ENCODE results near the gene HMGB2. TPM values are rescaled to one million over a fixed set of nuclear protein-coding genes. Genes with fewer than 3 reads are reported as not detected.

HMGB2 gene
- polyA plus RNA-seq, 3 donors: 129 to 299 (median 248) TPM

DNA sequence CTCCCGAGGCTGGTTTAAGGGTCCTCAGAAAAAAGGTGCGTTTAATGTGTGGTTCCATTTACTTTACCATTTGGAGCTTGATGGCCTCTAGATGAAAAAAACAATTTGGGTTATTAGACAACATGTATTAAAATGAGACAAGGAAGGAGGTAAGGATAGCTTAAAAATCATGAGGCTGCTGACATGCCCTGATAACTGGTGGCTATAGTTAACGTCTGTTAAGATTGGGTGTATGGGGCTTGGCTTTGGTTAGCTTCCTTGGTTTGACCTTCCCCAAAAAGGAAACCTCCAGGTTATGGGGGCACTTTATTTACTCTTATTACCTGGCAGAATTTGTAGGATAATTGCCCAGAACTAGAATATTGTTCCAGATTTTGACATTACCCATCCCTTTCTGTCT is 51.5 kb downstream of the HMGB2 start:
- Mint-ChIP-seq H3K27me3 (ENCODE audit: low read depth in 3 of 3) (peaks cover 0 to 1% (median 0%) of the 10 kb centered on the region in 3 donors), H3K9me3 (peaks cover 12 to 54% (median 45%) of the 10 kb centered on the region in 7 donors), H3K36me3 (peaks cover 19 to 29% of the 10 kb centered on the region in 2 donors), H3K27ac (peak overlapping the region in 1 of 7 donors; percentile 6), H3K4me1 (peaks cover 9% of the 10 kb centered on the region), H3K4me3 (no peak overlapping the region)
- Histone ChIP-seq H3K4me3 (replicated peaks in 1 of 3; ENCODE audit: low read depth in 2 of 3, low read length in 3 of 3) (no peak overlapping the region), H3K36me3 (replicated peaks in 1 of 2; ENCODE audit: control insufficient read depth in 1 of 2, insufficient read depth in 2 of 2, low read length in 2 of 2) (peaks cover 0 to 45% of the 10 kb centered on the region in 2 donors), H3K9me3 (replicated peaks in 1 of 2; ENCODE audit: control insufficient read depth in 1 of 2, insufficient read depth in 1 of 2, low read length in 2 of 2) (peaks cover 24 to 53% of the 10 kb centered on the region in 2 donors), H3K4me2 (replicated peaks; ENCODE audit: extremely low read depth, low read length, poor library complexity, severe bottlenecking) (no peak overlapping the region), H3K4me1 (ENCODE audit: control insufficient read depth in 1 of 2, insufficient read depth in 2 of 2, low read length in 2 of 2) (peaks cover 5 to 17% of the 10 kb centered on the region in 2 donors), H4K20me1 (ENCODE audit: insufficient read depth, low read length) (peaks cover 9% of the 10 kb centered on the region), H3K27ac (ENCODE audit: low read depth in 1 of 2, low read length in 2 of 2) (no peak overlapping the region), H3K9ac (ENCODE audit: insufficient read depth, low read length, poor library complexity, severe bottlenecking) (no peak overlapping the region), H3K27me3 (ENCODE audit: control insufficient read depth in 2 of 2, insufficient read depth in 2 of 2, low read length in 2 of 2) (no peaks in the 10 kb centered on the region), H2AFZ (ENCODE audit: insufficient read depth, low read depth, low read length, poor library complexity, severe bottlenecking) (no peak overlapping the region), H3K79me2 (ENCODE audit: insufficient read depth, low read length) (peaks cover 37% of the 10 kb centered on the region)
- no peak for DNase-seq
- intact Hi-C loops (cut with micrococcal nuclease): no loop called here
- WGBS (ENCODE audit: insufficient coverage): 80% methylated on average over 2 of the region's 3 CpGs
- TF ChIP-seq, protein P1, sequence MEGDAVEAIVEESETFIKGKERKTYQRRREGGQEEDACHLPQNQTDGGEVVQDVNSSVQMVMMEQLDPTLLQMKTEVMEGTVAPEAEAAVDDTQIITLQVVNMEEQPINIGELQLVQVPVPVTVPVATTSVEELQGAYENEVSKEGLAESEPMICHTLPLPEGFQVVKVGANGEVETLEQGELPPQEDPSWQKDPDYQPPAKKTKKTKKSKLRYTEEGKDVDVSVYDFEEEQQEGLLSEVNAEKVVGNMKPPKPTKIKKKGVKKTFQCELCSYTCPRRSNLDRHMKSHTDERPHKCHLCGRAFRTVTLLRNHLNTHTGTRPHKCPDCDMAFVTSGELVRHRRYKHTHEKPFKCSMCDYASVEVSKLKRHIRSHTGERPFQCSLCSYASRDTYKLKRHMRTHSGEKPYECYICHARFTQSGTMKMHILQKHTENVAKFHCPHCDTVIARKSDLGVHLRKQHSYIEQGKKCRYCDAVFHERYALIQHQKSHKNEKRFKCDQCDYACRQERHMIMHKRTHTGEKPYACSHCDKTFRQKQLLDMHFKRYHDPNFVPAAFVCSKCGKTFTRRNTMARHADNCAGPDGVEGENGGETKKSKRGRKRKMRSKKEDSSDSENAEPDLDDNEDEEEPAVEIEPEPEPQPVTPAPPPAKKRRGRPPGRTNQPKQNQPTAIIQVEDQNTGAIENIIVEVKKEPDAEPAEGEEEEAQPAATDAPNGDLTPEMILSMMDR (IDR thresholded peaks at IDR 0.05): no peak

DNA sequence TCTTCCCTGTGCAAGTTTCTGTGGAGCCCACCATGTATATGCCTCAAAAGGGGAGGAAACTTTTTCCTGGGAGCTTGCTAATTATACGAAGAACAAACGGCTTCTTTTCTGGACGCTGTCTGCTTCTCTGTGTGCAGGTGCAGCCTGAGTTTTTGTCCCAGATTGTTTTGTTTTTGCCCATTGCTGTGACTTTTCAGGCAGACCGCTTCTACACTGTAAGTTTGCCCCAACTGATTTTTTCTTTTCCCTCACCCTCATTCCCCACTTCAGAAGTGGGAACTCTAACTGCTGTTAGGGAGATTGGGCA is 51.9 kb downstream of the HMGB2 start:
- Histone ChIP-seq H3K27ac (ENCODE audit: low read depth in 1 of 2, low read length in 2 of 2) (peak overlapping the region in 1 of 2 donors; percentile 50), H3K4me3 (replicated peaks in 1 of 3; ENCODE audit: low read depth in 2 of 3, low read length in 3 of 3) (no peak overlapping the region), H3K4me2 (replicated peaks; ENCODE audit: extremely low read depth, low read length, poor library complexity, severe bottlenecking) (no peak overlapping the region), H3K79me2 (ENCODE audit: insufficient read depth, low read length) (peaks cover 37% of the 10 kb centered on the region), H2AFZ (ENCODE audit: insufficient read depth, low read depth, low read length, poor library complexity, severe bottlenecking) (no peak overlapping the region), H3K9ac (ENCODE audit: insufficient read depth, low read length, poor library complexity, severe bottlenecking) (no peak overlapping the region), H3K9me3 (replicated peaks in 1 of 2; ENCODE audit: control insufficient read depth in 1 of 2, insufficient read depth in 1 of 2, low read length in 2 of 2) (peaks cover 19 to 49% of the 10 kb centered on the region in 2 donors), H3K4me1 (ENCODE audit: control insufficient read depth in 1 of 2, insufficient read depth in 2 of 2, low read length in 2 of 2) (peaks cover 5 to 17% of the 10 kb centered on the region in 2 donors), H3K27me3 (ENCODE audit: control insufficient read depth in 2 of 2, insufficient read depth in 2 of 2, low read length in 2 of 2) (no peaks in the 10 kb centered on the region), H3K36me3 (replicated peaks in 1 of 2; ENCODE audit: control insufficient read depth in 1 of 2, insufficient read depth in 2 of 2, low read length in 2 of 2) (peaks cover 0 to 42% of the 10 kb centered on the region in 2 donors), H4K20me1 (ENCODE audit: insufficient read depth, low read length) (peaks cover 13% of the 10 kb centered on the region)
- Mint-ChIP-seq H3K4me3 (no peak overlapping the region), H3K36me3 (peaks cover 19 to 24% of the 10 kb centered on the region in 2 donors), H3K9me3 (peaks cover 9 to 50% (median 41%) of the 10 kb centered on the region in 7 donors), H3K27ac (peak overlapping the region in 1 of 7 donors; percentile 6), H3K27me3 (ENCODE audit: low read depth in 3 of 3) (no peaks in the 10 kb centered on the region), H3K4me1 (peaks cover 9% of the 10 kb centered on the region)
- DNase-seq: no peak
- intact Hi-C loops (cut with micrococcal nuclease): no loop called here
- WGBS (ENCODE audit: insufficient coverage): 59% methylated on average over 3 of the region's 4 CpGs
- TF ChIP-seq, protein P1 (IDR thresholded peaks at IDR 0.05): no peak
